GM12875 (cell line): ENCODE data around the gene LINC00237.
A peak's percentile ranks its signal among the peaks of the same experiment; 100 is the strongest.

ENCODE experiments used
- H3K4me3 ChIP-seq: one replicate; pipeline ENCODE4 v1.5.1; 2011; ENCODE audit warnings: low read depth, low read length, control low read depth
- TF ChIP-seq, protein P1 (sequence below): IDR thresholded peaks from 2 replicates; pipeline ENCODE4 v1.5.1; 2011; ENCODE audit warnings: low read depth, mild to moderate bottlenecking, control low read depth, inconsistent platforms, low read length, moderate library complexity, borderline replicate concordance; ENCODE audit not compliant: insufficient read depth

The LINC00237 gene

DNA sequence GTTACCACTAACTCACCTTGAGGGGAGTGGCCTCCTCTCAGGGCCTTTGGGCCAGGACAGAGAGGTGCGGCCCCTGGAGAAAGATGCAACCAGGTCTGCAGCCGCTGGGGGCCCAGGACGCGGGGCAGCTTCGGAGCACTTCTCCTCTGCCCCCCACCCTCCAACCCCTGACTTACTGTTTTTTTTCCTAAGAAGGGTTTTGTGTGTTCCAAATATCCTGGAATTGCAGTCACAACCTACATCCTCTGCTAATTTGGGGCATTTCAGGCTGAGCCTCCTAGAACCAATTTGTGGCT, 1.7 kb downstream of the LINC00237 start:
- TF ChIP-seq, protein P1, sequence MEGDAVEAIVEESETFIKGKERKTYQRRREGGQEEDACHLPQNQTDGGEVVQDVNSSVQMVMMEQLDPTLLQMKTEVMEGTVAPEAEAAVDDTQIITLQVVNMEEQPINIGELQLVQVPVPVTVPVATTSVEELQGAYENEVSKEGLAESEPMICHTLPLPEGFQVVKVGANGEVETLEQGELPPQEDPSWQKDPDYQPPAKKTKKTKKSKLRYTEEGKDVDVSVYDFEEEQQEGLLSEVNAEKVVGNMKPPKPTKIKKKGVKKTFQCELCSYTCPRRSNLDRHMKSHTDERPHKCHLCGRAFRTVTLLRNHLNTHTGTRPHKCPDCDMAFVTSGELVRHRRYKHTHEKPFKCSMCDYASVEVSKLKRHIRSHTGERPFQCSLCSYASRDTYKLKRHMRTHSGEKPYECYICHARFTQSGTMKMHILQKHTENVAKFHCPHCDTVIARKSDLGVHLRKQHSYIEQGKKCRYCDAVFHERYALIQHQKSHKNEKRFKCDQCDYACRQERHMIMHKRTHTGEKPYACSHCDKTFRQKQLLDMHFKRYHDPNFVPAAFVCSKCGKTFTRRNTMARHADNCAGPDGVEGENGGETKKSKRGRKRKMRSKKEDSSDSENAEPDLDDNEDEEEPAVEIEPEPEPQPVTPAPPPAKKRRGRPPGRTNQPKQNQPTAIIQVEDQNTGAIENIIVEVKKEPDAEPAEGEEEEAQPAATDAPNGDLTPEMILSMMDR = no peak
- no peak overlapping the region for H3K4me3 ChIP-seq

DNA sequence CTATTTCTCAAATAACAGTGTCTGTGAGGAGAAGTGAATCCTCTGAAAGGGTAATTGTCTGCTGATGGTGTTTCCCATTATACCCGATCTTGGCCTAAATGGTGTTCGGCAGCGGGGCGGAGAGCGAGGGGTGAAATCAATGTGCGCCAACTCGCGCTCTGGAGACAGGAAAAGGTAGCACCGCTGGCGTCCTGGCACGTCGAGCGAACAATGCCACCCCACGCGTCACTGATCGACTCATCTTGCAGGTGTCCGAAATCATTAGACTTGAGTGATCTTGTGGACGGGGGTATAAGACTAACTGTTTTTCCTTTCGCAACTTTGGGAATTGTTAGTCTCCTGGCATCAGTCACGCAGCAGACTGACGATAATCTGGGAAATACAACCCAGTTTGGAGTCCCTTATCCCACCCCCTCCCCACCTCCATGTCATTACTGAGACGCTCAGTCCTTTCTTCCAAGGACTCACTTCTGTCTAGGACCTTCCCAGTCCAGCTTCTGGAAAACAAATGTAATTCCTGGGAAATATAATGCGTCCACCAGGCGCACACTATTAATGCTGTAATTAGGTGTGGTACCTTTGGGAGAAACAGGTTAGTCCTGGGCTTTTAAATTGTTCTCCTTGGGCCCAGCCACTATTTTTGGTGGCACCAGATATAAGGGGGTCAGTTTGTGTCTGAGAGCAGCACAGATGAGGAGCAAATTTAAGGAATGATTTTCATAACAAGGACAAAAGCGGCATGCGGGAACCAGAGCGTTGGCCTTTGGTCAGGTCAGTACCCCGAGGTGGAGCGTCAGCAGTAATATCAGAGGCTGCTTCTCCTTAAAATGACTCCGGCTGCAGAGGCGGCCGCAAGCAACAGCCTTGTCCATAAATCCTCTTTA, 2.3 kb downstream of the LINC00237 start:
- TF ChIP-seq, protein P1 = no peak
- H3K4me3 ChIP-seq = no peak overlapping the region

- H3K4me3 ChIP-seq = no peak overlapping the region
Observed at GRCh38 chr20:21102603-21103311, 3.4 kb downstream of the LINC00237 start.

DNA sequence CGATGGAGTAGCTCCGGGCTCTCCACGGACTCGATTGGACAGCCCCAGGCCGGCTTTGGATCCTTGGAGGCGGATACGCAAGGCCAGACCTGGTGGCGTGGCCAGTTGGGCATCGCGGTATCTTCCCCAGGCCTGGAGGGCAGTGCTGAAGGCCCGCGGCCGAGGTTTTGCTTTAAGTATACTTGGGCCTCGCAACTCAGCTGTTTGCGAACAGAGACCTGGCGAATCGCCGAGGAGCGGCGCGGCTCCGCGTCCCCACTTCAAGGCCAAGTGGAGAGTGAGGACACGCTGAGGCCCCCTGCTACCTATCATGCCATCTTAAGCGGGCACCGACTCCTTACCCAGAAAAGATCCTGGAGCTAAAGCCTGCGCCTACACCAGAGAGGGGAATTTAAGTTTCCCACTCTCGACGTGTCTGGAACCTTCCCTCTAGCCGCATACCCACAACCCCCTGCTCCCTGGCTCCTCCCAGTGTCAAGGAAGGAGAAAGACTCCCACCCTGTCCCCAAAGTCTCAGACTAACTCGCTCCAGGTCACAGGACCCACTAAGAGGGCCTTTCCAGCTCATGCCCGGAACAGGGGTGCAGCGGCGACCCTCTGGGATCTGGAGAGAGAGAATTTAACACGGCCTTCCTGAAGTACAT, 4.1 kb downstream of the LINC00237 start:
- H3K4me3 ChIP-seq = no peak overlapping the region
- TF ChIP-seq, protein P1 = no peak

More at GRCh38 chr20:21102603-21103311, 3.4 kb downstream of the LINC00237 start:
- TF ChIP-seq, protein P1 = no peak

DNA sequence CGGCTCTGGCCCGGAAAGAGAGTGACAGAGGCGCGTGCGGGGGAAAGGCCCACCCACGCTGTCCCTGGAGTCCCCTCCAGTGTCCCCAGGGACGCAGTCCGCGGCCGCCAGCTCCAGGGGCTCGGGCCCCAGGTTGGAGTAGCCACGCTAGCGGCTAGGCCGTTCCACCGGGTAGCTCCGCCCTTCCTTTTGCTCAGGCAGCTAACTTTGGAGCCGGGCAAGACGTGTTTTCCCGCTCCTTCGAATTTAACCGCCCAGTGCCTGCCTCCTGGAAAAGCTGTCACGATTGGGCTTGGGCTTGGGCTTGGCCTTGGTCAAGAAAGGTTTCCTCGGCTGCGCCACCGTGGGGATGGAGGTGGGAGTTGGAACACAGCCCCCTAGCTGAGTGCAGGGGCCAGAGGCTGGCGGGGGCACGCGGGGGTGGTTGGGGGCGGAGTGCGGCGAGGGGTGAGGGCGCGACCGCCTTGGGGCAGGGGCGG, 4.7 kb downstream of the LINC00237 start:
- peak overlapping the region; percentile 48 for H3K4me3 ChIP-seq
- TF ChIP-seq, protein P1 = no peak

- peak overlapping the region; percentile 48 for H3K4me3 ChIP-seq
Observed at GRCh38 chr20:21100578-21101452, 5.3 kb downstream of the LINC00237 start.

More at GRCh38 chr20:21100578-21101452, 5.3 kb downstream of the LINC00237 start:
- TF ChIP-seq, protein P1 = no peak
